ENCODE data around the gene NYAP1.
"Not testable (repeated sequence)": the region's sequence is repeated elsewhere in the genome, so short reads cannot be mapped to it uniquely, and the experiment has no call there.

The NYAP1 gene

DNA sequence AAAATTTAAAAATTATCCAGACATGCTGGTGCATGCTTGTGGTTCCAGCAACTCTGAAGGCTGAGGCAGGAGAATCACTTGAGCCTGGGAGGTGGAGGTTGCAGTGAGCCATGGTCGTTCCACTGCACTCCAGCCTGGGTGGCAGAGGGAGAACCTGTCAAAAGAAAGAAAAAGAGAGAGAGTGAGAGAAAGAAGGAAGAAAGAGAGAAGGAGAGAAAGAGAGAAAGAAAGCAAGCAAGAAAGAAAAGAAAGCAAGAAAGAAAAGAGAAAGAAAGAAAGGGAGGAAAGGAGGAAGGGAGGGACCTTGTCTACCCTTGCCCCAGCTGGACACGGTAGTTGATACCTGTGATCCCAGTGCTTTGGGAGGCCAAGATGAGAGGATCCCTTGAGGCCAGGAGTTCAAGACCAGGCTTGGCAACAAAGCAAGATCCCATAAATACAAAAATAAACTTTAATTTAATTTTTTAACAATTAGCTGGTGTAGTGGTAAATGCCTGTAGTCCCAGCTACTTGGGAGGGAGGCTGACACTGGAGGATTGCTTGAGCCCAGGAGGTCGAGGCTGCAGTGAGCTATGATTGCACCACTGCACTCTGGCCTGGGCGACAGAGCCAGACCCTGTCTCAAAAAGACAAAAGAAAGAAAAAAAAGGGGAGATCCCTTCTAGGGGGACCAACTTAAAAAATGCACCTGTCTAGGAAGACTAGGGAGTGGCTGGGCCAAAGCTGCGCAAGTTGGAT, 9.2 kb downstream of the NYAP1 start:
- Histone ChIP-seq H3K27me3 (replicated peaks; ENCODE audit: control insufficient read depth, insufficient read depth, low read length, poor library complexity, severe bottlenecking) (no peaks in the 10 kb centered on the region), H3K27ac (ENCODE audit: insufficient read depth, low read length, poor library complexity, severe bottlenecking) (no peak overlapping the region), H3K4me3 (ENCODE audit: insufficient read depth, low read depth, low read length, poor library complexity, severe bottlenecking) (peak overlapping the region; percentile 52), H3K36me3 (ENCODE audit: control insufficient read depth, insufficient read depth, low read length) (no peaks in the 10 kb centered on the region), H3K4me1 (ENCODE audit: control insufficient read depth, insufficient read depth, low read length, poor library complexity, severe bottlenecking) (peaks cover 14% of the 10 kb centered on the region), H3K9me3 (ENCODE audit: control insufficient read depth, low read length) (no peaks in the 10 kb centered on the region)
- DNase-seq, result no peak

DNA sequence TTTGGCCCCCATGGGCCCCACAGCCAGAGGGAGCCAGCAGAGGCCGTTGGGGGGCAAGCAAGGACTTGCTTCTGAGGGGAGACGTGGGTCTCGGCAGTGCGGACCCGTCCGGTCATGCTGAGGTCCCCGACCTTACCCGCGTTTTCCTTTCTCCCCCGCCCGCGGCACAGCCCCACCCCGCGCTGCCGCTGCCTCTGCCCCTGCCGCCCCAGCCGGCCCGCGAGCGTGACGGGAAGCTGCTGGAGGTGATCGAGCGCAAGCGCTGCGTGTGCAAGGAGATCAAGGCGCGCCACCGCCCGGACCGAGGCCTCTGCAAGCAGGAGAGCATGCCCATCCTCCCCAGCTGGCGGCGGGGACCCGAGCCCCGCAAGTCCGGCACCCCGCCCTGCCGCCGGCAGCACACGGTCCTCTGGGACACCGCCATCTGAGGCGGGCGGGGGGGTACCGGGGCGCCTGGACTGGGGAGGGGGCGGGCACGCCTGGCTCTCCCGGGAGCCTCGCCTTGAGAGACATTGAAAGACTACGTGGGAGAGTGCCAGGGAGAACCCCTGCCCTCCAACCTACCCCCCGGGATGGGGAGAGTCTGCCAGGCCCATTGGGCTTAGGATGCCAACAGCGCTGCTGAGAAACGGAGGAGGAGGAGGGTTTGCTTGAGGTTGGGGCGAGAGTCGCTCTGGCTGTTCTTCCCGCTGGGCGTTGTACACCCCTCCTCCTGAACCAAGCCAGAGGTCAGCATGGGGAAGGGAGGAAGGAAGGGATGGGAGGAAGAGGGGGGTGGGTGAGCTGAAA, 9.9 kb downstream of the NYAP1 start:
- peaks cover 14% of the 10 kb centered on the region for H3K4me1 ChIP-seq (ENCODE audit: control insufficient read depth, insufficient read depth, low read length, poor library complexity, severe bottlenecking)
- H3K4me3 ChIP-seq (ENCODE audit: insufficient read depth, low read depth, low read length, poor library complexity, severe bottlenecking), result peak overlapping the region; percentile 52
- no peaks in the 10 kb centered on the region for H3K9me3 ChIP-seq (ENCODE audit: control insufficient read depth, low read length)
- no peak for DNase-seq
- no peaks in the 10 kb centered on the region for H3K27me3 ChIP-seq (replicated peaks; ENCODE audit: control insufficient read depth, insufficient read depth, low read length, poor library complexity, severe bottlenecking)
- H3K27ac ChIP-seq (ENCODE audit: insufficient read depth, low read length, poor library complexity, severe bottlenecking), result no peak overlapping the region
- no peaks in the 10 kb centered on the region for H3K36me3 ChIP-seq (ENCODE audit: control insufficient read depth, insufficient read depth, low read length)

DNA sequence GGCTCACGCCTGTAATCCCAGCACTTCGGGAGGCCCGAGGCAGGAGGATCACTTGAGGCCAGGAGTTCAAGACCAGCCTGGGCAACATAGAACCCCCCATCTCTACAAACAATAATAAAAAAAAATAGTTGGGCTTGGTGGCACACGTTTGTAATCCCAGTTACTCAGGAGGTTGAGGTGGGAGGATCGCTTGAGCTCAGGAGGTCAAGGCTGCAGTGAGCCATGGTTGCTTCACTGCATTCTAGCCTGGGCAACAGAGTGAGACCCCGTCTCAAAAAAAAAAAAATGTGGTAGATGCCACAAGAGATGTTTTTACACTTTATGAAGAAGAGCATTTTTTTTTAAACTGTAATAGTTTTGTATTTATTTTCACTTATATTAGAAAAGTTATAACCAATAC, 12.8 kb downstream of the NYAP1 start:
- no peak for DNase-seq
- no peak overlapping the region for H3K4me3 ChIP-seq (ENCODE audit: insufficient read depth, low read depth, low read length, poor library complexity, severe bottlenecking)
- H3K36me3 ChIP-seq (ENCODE audit: control insufficient read depth, insufficient read depth, low read length), result no peaks in the 10 kb centered on the region
- H3K27me3 ChIP-seq (replicated peaks; ENCODE audit: control insufficient read depth, insufficient read depth, low read length, poor library complexity, severe bottlenecking), result no peaks in the 10 kb centered on the region
- H3K9me3 ChIP-seq (ENCODE audit: control insufficient read depth, low read length), result no peaks in the 10 kb centered on the region
- no peak overlapping the region for H3K27ac ChIP-seq (ENCODE audit: insufficient read depth, low read length, poor library complexity, severe bottlenecking)
- peaks cover 14% of the 10 kb centered on the region for H3K4me1 ChIP-seq (ENCODE audit: control insufficient read depth, insufficient read depth, low read length, poor library complexity, severe bottlenecking)

- H3K9me3 ChIP-seq (ENCODE audit: control insufficient read depth, low read length); H3K36me3 ChIP-seq (ENCODE audit: control insufficient read depth, insufficient read depth, low read length); H3K4me3 ChIP-seq (ENCODE audit: insufficient read depth, low read depth, low read length, poor library complexity, severe bottlenecking); H3K4me1 ChIP-seq (ENCODE audit: control insufficient read depth, insufficient read depth, low read length, poor library complexity, severe bottlenecking); H3K27me3 ChIP-seq (replicated peaks; ENCODE audit: control insufficient read depth, insufficient read depth, low read length, poor library complexity, severe bottlenecking); DNase-seq; H3K27ac ChIP-seq (ENCODE audit: insufficient read depth, low read length, poor library complexity, severe bottlenecking): not testable (repeated sequence)
These were observed 17.0 kb downstream of the NYAP1 start for GRCh38 chr7:100500743-100501142.

DNA sequence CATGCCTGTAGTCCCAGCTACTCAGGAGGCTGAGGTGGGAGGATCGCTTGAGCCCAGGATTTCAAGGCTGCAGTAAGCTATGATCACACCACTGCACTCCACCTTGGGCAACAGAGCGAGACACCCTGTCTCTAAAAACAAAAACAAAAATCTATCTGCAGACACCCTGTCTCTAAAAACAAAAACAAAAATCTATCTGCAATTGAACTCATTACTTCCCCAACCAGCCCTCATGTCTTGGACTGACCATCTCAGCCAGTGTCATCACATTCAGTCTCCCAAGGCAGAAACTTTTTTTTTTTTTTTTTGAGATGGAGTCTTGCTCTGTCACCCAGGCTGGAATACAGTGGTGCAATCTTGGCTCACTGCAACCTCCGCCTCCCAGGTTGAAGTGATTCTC, 20.3 kb downstream of the NYAP1 start:
- not testable (repeated sequence) for H3K4me1 ChIP-seq (ENCODE audit: control insufficient read depth, insufficient read depth, low read length, poor library complexity, severe bottlenecking); H3K27ac ChIP-seq (ENCODE audit: insufficient read depth, low read length, poor library complexity, severe bottlenecking); H3K27me3 ChIP-seq (replicated peaks; ENCODE audit: control insufficient read depth, insufficient read depth, low read length, poor library complexity, severe bottlenecking); H3K9me3 ChIP-seq (ENCODE audit: control insufficient read depth, low read length); H3K36me3 ChIP-seq (ENCODE audit: control insufficient read depth, insufficient read depth, low read length); DNase-seq; H3K4me3 ChIP-seq (ENCODE audit: insufficient read depth, low read depth, low read length, poor library complexity, severe bottlenecking)

GRCh38 chr7:100504887-100505611, 21.3 kb downstream of the NYAP1 start:
- Histone ChIP-seq H3K27ac (ENCODE audit: insufficient read depth, low read length, poor library complexity, severe bottlenecking) (no peak overlapping the region), H3K36me3 (ENCODE audit: control insufficient read depth, insufficient read depth, low read length) (no peaks in the 10 kb centered on the region), H3K4me1 (ENCODE audit: control insufficient read depth, insufficient read depth, low read length, poor library complexity, severe bottlenecking) (no peaks in the 10 kb centered on the region), H3K9me3 (ENCODE audit: control insufficient read depth, low read length) (no peaks in the 10 kb centered on the region), H3K4me3 (ENCODE audit: insufficient read depth, low read depth, low read length, poor library complexity, severe bottlenecking) (no peak overlapping the region), H3K27me3 (replicated peaks; ENCODE audit: control insufficient read depth, insufficient read depth, low read length, poor library complexity, severe bottlenecking) (no peaks in the 10 kb centered on the region)
- DNase-seq, result no peak

DNA sequence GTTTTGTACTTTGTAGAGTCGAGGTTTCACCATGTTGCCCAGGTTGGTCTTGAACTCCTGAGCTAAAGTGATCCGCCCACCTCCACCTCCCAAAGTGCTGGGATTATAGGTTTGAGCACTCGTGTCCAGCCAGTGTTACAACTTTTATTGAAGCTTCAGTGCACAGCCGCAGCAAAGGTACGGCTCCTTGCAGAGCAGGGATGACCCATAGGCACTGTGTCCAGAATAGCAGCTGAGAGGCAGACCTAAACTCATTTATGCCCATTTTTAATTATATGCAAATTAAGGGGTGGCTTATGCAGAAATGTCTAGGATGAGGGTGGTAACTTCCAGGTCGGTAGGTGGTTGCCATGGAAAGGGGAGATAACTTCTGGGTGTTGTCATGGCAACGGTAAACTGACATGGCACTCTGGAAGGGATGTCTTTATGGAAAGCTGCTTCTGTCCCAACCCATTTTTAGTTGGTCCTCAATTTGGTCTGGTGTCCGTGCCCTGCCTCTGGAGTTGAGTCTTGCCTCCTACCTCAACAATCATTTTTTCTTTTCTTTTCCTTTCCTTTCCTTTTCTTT, 22.7 kb downstream of the NYAP1 start:
- H3K9me3 ChIP-seq (ENCODE audit: control insufficient read depth, low read length), result no peaks in the 10 kb centered on the region
- H3K36me3 ChIP-seq (ENCODE audit: control insufficient read depth, insufficient read depth, low read length), result no peaks in the 10 kb centered on the region
- no peaks in the 10 kb centered on the region for H3K4me1 ChIP-seq (ENCODE audit: control insufficient read depth, insufficient read depth, low read length, poor library complexity, severe bottlenecking)
- no peaks in the 10 kb centered on the region for H3K27me3 ChIP-seq (replicated peaks; ENCODE audit: control insufficient read depth, insufficient read depth, low read length, poor library complexity, severe bottlenecking)
- no peak overlapping the region for H3K27ac ChIP-seq (ENCODE audit: insufficient read depth, low read length, poor library complexity, severe bottlenecking)
- H3K4me3 ChIP-seq (ENCODE audit: insufficient read depth, low read depth, low read length, poor library complexity, severe bottlenecking), result no peak overlapping the region
- DNase-seq, result no peak

DNA sequence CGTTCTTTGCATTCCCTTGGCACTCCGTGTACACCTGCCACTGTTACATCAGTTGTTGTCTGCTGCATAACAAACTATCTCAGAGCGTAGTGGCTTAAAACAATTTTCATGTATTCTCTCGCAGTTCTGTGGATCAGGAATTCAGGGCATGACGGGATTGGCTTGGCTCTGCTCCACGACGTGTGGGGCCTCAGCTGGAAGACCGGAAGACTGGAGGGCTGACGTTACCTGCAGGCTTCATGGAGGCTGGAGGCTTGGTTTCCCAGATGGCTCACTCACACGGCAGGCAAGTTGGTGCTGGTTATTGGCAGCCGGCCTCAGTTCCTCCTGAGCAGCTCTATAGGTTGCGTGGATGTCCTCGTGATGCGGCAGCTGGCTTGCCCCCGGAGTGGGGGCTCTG, 25.5 kb downstream of the NYAP1 start:
- DNase-seq, result no peak
- Histone ChIP-seq H3K36me3 (ENCODE audit: control insufficient read depth, insufficient read depth, low read length) (no peaks in the 10 kb centered on the region), H3K4me3 (ENCODE audit: insufficient read depth, low read depth, low read length, poor library complexity, severe bottlenecking) (no peak overlapping the region), H3K27me3 (replicated peaks; ENCODE audit: control insufficient read depth, insufficient read depth, low read length, poor library complexity, severe bottlenecking) (no peaks in the 10 kb centered on the region), H3K9me3 (ENCODE audit: control insufficient read depth, low read length) (no peaks in the 10 kb centered on the region), H3K4me1 (ENCODE audit: control insufficient read depth, insufficient read depth, low read length, poor library complexity, severe bottlenecking) (no peaks in the 10 kb centered on the region), H3K27ac (ENCODE audit: insufficient read depth, low read length, poor library complexity, severe bottlenecking) (no peak overlapping the region)

DNA sequence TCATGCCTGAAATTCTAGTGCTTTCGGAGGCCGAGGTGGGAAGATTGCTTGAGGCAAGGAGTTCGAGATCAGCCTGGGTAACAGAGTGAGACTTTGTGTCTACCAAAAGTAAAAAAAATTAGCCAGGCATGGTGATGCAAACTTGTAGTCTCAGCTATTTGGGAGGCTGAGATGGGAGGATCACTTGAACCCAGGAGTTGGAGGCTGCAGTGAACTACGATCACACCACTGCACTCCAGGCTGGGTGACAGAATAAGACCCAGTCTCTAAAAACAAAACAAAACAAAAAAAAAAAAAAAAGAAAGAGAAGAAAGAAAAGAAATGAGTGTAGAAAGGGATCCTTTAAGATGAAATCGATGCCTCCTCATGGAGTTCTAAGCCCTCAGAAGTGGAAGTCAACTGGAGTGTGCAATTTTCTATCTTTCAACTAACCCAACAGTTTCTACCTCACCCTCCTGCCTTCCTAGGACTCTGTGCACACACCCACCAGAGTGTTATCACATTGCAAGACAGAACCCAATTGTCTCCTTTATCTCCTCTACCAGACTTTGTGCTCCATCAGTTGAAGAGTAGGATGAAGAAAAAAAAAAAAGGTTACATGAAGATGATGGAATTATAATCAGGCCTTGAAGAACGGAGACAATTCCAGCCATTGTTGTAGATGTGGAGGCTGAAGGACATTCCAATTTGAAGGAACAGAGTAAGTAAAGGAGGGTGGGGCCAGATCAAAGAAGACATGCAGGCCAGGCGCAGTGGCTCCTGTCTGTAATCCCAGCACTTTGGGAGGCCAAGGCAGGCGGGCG, 26.9 kb downstream of the NYAP1 start:
- Histone ChIP-seq H3K27me3 (replicated peaks; ENCODE audit: control insufficient read depth, insufficient read depth, low read length, poor library complexity, severe bottlenecking) (no peaks in the 10 kb centered on the region), H3K4me3 (ENCODE audit: insufficient read depth, low read depth, low read length, poor library complexity, severe bottlenecking) (no peak overlapping the region), H3K4me1 (ENCODE audit: control insufficient read depth, insufficient read depth, low read length, poor library complexity, severe bottlenecking) (peaks cover 8% of the 10 kb centered on the region), H3K36me3 (ENCODE audit: control insufficient read depth, insufficient read depth, low read length) (no peaks in the 10 kb centered on the region), H3K27ac (ENCODE audit: insufficient read depth, low read length, poor library complexity, severe bottlenecking) (no peak overlapping the region), H3K9me3 (ENCODE audit: control insufficient read depth, low read length) (no peaks in the 10 kb centered on the region)
- no peak for DNase-seq

Data from effector memory CD4-positive, alpha-beta T cell (primary cell).